NCI-H226 (cell line): ENCODE results near the gene ZNF143.

Experiments used
- DNase-seq: peaks from one replicate; pipeline ENCODE4 v3.0.0-alpha.2; 2015

ZNF143 gene

DNA sequence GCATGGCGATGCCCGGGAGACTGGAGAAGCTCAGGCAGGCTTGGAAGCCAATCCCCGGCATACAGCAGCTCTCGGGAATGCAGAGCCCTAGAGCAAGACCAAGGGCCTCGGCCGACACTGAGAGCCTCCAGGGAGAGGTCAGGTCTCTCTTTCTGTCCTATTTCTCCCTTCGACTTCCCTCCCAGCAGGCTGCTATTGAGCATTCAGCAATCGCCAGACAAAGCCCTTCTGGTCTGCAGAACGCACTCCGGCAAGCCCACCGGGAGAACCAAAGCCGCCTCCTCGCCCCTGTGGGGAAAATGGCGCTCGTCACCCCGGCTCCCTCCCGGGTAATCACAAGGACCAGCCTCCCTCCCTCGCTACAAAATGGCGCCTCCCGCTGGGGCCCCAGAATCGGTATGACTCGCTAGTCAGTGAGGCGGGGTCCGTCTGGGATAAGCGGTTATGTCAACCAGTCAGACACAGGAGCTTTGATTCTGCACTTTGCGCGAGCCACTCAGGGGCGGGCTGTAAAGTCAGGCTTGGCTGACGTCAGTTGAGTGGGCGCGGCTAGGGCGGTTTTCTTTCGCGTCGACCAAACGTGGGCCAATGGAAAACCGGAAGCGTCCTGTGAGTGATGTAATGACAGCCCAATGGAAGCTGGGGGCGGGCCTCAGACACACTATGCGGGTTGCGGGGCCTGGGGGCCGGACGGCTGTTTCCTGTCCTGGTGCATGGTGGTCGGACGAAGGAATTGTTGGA, at the start of gene ZNF143:
TSS of gene ZNF143 (plus strand) at position 691 of the 741 bp plus-strand sequence. CDS start 10,297 bp downstream, outside the sequence.
- peak; percentile 99 for DNase-seq

DNA sequence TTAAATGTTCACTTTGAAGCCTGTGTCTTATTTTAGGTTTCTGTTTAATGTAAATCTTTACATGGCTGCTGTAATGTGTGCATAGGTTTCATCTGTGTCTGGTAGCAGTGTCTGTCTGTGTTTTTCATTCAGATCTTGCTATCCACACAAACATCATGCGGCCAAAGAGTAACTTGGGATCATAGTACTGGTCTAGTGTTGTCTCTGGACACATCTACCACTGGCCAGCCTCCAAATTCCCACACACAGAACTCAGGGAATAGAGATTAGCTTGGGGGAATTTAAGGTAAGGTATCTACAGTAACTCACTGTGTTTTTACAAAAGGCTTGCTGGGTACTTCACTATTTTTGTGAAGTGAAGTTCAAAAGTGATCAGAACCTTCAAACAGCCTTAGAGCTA, 32.1 kb upstream of the ZNF143 start:
- DNase-seq = no peak

DNA sequence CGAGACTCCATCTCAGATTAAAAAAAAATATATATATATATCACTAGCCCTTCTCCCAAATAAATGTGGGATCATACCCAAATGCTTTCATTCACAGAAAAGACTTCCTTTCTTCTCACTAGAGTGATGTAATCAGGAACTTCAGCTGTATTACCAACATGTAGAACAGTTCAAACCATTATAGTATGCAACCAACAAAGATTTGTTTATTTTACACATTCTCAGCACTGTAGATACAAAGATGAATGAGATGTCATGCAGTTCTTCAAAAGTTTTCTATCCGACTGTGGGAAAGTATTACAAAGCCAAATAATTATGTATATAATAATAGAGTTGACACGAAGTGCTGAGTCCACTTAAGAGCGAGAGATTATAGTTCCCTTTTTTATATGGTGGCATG, 22.2 kb upstream of the ZNF143 start:
- DNase-seq = no peak

DNA sequence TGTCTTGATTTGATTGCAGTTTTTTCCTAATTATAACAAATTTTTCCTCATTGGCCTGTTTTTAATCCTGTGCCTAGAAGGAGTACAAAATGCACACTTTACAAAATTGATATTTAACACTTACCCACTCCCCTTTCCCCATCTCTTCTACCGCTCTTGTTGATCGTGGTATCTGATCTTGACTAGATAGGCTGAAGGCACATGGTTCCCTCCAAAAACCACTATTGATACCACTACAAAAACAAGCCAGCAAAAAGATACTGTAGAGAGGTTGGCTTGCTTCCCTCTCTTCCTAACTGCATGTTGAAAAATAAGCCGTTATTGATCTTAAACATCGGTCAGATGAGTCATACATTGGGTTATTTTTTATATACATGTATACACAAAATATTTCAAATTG, 14.6 kb upstream of the ZNF143 start:
- no peak for DNase-seq

DNA sequence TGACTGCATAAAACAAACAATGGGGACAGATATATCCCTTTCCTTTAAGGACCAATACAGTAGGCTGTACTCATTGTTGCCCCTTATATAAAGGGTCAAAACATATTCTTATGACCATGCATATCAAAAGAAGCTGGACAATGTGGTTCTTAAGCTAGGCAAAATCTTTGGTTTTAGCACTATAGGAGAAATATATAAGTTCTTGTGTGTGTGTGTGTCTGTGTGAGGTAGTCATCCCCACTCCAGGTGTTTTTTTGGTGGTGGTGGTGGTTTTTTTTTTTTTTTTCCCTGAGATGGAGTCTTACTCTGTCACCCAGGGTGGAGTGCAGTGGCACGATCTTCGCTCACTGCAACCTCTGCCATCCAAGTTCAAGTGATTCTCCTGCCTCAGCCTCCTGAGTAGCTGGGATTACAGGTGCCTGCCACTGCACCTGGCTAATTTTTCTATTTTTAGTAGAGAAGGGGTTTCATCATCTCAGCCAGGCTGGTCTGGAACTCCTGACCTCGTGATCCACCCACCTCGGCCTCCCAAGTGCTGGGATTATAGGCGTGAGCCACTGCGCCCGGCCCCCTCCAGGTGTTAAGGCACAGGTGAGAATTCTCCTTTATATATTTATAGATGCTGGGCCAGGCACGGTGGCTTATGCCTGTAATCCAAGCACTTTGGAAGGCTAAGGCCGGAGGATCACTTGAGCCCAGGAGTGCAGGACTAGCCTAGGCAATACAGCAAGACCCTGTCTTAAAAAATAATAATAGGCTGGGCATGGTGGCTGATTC, 12.0 kb upstream of the ZNF143 start:
- DNase-seq = no peak

DNA sequence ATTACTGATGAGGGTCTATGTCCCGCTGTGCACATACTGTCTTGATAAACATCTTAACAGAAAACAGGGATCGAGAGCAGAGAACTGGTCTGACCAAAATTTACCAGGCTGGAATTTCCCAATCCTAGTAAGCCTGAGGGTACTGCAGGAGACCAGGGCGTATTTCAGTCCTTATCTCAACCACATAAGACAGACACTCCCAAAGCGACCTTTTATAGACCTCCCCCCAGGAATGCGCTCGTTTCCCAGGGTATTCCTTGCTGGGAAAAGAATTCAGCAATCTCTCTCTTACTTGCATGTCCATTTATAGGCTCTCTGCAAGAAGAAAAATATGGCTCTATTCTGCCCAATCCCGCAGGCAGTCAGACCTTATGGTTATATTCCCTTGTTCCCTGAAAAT, 8.8 kb upstream of the ZNF143 start:
- peak; percentile 37 for DNase-seq

DNA sequence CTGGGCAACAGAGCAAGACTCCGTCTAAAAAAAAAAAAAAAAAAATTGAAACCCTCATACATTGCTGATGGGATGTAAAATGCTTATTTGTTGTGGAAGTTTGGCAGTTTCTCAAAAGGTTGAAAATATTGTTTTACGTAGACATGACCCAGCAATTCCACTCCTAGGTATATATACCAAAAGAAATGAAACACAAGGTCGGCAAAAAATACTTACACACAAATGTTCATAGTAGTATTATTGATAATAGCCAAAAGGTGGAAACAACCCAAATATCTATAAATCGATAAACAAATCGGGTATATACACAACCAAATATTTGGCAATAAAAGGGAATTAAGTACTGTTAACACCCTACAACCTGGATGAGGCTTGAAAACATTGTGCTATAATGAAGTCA, 5.1 kb upstream of the ZNF143 start:
- no peak for DNase-seq

DNA sequence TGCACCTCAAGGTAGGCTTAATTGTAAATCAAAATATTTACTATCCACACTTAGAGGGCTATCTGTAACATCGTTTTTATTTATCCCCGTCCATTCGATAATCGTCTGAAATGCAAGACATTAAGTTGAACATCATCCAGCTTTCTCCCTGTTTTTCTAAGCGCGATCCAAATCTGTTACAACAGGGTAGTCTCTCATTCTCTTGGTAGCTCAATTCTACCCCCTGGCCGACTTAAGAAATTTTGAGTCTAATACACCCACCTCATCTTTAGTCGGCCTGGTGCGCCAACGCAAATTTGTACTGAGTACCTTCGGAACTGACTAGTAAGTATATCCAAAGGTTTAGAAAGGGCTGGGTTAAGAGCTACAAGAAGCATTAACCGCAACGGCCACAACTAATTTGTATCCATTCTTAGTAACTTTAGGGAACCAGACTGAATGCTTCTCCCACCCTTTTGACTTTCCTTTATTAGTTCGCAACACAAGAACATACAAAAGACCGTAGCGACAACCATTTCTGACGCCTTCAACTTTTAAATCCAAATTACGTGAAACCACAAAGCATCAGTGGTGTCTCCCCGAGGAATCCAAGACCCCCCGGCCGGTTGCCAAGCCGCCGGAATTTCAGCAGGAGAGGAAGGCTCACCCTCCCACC, 1.0 kb upstream of the ZNF143 start:
- no peak for DNase-seq

DNA sequence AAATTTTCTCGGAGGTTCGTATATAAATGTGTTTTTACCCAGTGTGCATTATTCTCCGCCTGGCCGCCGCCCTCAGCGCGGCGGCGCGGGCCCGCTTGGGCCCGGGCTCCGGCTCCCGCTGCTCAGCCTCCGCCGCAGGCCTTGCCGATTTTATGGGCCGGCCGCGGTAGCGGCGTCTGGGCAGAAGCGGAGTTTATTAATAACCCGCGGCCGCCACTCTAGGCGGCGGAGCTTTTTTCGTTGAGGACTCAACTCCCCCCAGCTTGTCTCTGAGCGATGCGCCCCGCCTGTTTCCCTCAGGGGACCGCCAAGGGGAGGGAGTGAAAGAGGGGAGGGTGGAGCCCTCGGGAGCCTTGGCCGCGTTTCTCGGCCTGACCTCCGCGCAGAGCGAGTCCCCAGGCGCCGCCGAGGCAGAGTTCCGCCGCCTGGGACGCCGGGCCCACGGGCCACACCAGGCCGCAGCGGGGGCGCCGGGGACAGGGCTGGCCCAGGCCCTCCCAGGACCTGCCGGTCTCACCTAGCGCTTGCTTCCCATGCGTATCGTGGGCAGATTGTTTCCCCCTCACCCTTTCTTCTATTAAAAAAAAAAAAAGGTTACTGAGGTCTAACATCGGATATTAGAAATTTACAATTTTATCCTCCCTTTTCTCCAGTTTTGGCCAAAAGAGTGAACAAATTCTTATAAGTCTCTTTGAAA, 399 bp downstream of the ZNF143 start:
- DNase-seq = peak; percentile 86

DNA sequence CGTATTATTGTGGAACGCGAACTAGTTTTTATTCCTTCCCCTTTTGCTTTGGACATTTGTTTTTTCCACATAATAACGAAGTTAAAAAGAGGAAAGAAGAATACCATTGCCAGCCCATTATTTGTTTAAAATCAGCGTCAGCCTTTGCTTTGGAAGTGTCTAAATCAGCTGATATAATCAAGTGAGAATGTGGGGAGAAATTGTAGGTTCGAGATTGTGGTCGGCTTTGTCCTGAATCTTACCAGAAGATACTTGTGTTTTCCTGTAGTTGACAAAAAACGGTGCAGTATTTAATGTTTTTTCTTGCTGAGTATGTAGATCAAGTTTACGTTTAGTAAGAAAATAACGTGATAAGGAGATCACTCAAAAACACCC, 935 bp downstream of the ZNF143 start:
- no peak for DNase-seq

DNA sequence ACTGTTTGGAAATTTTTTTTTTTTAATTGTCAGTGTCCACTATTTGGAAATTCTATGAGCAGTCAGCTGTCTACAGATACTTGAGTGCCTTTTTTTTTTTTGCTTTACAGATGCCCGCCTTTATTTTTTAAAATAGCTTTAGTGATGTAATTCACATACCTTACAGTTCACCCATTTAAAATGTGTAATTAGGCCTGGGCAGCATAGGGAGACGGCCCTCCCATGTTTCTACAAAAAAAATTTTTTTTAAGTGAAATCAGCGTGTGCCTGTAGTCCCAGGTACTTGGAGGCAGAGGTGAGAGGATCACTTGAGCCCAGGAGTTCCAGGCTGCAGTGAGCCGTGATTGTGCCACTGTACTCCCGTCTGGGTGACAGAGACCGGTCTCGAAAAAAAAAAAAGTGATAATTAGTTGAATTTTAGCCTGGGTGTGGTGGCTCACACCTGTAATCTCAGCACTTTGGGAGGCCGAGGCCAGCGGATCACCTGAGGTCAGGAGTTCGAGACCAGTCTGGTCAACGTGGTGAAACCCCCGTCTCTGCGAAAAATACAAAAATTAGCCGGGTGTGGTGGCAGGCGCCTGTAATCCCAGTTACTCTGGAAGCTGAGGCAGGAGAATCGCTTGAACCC, 1.5 kb downstream of the ZNF143 start:
- DNase-seq = no peak

DNA sequence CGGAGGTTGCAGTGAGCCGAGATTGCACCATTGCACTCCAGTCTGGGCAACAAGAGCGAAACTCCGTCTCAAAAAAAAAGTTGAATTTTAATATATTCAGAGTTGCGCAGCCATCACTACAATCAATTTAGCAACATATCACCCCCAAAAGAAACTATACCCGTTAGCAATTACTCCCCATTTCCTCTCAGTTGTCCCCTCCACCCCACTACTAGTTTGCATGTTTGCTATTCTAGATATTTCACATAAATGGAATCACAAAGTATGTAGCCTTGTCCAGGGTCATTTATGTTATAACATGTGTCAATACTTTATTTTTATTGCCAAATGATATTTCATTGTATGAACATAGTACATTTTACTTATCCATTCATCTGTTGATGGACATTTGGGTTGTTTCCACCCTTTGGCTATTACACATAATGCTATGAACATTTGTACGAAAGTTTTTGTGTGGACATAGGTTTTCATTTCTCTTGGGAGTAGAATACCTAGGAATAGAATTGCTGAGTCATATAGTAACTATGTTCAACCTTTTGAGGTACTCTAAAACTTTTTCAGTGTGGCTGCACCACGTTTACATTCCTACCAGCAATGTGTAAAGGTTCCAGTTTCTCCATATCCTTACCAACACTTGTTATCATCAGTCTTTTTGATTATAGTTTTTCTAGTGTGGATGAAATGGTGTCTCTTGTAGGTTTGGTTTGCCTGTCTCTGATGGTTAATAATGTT, 2.2 kb downstream of the ZNF143 start:
- DNase-seq = peak; percentile 42

DNA sequence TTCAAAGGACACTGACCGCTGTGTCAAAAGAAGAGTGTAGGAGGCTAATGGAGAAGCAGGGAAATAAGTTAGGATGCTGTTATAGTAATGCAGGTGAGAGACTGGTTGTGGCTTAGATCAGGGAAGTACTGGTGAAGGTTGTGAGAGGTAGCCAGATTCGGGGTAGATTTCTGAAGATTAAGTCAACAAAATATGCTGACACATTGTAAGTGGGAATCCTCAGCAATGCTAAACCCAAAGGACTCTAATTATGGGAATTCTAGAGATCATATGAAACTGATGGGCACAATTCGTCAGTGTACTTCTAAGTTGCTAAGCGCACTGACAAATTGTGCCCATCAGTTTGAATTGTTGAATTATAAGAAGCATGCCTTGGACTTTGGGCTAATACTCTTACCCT, 10.0 kb downstream of the ZNF143 start:
- DNase-seq = no peak

DNA sequence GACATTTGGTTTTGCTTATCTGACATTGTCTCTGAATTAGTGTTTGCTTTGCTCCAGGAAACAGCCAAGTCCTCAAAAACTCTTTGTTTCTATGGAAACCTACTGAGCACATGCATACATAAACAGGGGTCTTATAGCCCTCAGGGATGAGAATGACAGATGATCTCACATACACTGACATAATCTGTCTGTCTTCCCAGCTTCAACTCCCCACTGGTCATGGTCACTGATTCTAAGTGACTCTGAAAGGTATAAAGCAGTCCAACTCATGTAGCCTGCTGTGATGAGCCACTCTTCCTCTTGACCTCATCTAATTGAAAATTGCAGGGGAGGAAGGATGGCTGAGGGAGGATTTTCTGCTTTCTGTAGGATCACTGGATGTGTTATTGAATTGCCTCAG, 12.6 kb downstream of the ZNF143 start:
- DNase-seq = no peak

DNA sequence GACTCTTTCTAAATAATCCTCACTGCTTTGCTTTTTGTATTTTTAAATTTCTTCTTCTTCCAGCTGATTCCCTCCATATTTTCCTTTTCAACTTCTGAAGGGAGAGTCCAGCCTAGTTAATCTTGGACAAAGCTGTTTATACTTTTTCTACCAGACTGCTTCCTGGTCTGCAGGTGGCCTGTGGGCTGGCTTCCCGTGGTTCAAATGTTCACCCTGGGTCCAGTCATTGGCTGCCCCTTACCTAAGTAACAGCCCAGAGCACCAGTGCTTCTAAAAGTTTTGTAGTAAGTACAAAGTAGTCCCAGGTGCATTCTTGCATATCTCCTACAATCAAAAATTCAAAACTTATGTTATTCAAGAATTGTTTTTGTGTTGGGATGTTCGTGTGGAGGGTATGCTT, 19.1 kb downstream of the ZNF143 start:
- DNase-seq = no peak

DNA sequence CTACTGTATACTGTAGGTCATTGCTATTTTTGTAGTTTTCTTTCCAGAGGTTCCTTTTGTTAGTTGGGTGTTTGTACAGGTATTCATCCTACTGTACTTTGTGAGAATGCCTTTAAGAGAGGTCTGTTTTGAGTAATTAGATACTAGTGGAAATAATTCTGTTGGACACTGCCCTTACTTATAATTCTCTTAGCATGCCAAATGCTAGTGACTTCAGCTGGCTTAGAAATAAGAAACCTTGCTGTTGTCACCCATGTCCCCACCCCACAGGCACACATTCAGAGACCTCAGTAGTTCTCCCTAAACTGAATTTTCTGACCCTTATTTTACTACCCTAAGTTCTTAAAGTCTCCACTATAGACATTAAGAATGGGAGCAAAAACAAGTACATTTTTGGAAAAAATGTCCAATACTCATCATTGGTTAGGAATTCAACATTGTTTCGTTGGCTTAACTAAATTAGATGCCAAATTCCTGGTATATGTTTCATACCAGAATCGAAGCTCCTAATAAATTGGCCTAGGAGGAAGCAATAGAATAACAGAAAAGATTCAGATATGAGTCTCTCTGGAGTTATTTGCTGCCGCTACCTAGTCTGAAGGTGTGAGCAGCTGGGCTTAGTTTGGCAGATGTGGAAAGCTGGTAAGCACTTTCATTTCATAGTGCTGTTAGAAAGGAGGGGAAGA, 28.4 kb downstream of the ZNF143 start:
- DNase-seq = no peak

DNA sequence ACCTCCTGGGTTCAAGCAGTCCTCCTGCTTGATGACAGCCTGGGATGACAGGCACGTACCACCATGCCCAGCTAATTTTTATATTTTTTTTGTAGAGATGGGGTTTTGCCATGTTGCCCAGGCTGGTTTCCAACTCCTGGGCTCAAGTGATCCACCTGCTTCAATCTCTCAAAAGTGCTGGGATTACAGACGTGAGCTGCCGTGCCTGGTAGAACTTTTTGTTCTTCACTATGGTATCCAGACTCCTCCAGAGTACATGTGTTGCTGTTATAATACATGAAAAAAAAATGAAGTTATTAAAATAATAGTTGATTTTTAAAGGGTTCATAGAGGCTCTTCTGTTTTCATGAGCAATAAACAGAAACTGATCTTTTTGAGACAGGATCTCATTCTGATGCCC, 29.6 kb downstream of the ZNF143 start:
- no peak for DNase-seq

DNA sequence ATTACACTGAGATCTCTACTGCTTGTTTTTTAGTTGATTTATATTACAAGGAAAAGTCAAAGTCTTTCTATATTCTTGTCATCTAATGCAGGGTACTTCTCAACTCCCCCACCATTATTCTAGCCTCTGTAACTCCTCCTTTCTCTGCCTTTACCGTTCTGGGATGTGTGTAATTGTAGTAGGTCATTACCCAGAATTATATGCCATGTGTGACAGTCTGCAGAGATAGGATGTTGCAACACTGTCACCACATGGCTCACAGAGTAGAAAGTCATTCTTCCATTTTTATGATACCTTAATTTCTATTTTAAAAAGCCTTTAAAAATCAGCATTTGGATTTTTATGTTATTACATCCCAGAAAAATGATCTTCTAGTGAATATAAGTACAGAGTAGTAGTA, 32.7 kb downstream of the ZNF143 start:
- no peak for DNase-seq

DNA sequence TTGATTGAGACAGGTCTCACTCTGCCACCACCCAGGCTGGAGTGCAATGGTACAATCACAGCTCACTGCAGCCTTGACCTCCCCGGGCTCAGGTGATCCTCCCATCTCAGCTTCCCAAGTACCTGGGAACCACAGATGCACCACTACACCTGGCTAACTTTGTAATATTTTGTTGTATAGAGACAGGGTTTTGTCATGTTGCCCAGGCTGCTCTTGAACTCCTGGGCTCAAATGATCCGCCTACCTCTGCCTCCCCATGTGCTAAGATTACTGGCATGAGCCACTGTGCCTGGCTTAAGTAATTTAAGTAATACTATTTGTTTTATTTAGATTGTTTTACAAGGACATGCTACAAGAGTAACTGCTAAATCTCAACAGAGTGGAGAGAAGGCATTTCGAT, 33.5 kb downstream of the ZNF143 start:
- DNase-seq = no peak

DNA sequence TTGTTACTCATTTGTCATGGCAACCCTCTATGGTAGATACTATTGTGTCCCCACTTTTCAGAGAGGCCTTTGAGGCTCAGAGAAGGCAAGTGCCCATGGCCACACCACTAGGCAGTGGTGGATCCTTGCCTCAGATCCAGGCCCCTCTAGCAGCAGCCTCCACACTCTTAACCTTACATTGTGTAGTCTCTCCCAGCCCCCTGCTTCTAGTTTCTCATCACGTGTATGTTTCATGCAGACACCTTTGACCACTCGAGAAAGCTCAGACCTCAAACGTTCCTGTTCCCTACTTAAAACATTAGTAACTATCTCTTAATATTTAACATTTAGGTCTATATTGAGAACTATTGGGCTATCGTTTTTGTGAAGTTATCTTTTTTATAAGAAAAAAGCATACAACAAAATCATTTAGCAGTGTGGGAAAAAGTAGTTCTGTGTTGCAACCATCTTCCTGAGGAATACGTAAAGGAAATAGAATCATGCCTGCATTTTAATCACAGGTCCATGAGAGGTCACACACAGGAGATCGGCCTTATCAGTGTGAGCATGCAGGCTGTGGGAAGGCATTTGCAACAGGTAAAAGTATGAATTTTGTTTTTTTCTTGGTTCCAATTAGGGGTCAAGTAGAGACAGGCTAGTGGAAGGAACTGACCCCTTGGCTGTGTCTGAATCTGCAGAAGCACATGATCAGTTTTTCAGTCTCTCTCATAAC, 35.1 kb downstream of the ZNF143 start:
- no peak for DNase-seq
